Measurements from ENCODE around the gene PCDHA10.
A peak's percentile ranks its signal among the peaks of the same experiment; 100 is the strongest.
"Not testable (repeated sequence)": the region's sequence is repeated elsewhere in the genome, so short reads cannot be mapped to it uniquely, and the experiment has no call there.

The PCDHA10 gene, protein sequence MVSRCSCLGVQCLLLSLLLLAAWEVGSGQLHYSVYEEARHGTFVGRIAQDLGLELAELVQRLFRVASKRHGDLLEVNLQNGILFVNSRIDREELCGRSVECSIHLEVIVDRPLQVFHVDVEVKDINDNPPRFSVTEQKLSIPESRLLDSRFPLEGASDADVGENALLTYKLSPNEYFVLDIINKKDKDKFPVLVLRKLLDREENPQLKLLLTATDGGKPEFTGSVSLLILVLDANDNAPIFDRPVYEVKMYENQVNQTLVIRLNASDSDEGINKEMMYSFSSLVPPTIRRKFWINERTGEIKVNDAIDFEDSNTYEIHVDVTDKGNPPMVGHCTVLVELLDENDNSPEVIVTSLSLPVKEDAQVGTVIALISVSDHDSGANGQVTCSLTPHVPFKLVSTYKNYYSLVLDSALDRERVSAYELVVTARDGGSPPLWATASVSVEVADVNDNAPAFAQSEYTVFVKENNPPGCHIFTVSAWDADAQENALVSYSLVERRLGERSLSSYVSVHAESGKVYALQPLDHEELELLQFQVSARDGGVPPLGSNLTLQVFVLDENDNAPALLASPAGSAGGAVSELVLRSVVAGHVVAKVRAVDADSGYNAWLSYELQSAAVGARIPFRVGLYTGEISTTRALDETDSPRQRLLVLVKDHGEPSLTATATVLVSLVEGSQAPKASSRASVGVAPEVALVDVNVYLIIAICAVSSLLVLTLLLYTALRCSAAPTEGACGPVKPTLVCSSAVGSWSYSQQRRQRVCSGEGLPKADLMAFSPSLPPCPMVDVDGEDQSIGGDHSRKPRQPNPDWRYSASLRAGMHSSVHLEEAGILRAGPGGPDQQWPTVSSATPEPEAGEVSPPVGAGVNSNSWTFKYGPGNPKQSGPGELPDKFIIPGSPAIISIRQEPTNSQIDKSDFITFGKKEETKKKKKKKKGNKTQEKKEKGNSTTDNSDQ

DNA sequence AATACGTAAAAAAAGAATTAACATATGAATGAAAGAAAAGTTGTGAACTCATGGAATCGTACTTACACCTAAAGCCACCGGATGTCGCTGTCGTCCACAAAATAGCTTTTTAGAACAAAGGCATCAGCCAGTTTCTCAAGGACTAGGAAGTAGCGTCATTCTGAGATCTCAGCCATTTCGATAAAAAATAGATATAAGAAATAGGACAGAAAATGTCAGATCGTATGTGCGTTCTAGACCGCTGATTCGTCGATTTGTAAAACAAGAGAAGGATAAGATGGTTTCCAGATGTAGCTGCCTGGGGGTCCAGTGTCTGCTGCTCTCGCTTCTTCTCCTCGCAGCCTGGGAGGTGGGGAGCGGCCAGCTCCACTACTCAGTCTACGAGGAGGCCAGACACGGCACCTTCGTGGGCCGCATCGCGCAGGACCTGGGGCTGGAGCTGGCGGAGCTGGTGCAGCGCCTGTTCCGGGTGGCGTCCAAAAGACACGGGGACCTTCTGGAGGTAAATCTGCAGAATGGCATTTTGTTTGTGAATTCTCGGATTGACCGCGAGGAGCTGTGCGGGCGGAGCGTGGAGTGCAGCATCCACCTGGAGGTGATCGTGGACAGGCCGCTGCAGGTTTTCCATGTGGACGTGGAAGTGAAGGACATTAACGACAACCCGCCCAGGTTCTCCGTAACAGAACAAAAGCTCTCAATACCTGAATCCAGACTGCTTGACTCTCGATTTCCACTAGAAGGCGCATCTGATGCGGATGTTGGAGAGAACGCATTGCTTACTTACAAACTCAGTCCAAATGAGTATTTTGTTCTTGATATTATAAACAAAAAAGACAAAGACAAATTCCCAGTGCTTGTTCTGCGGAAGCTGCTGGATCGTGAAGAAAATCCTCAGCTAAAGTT lies at the start of gene PCDHA10:
TSS of gene PCDHA10 (plus strand) at position 126 of the 903 bp plus-strand sequence. CDS start at position 278, 152 bp downstream.
- Histone ChIP-seq H3K36me3 (ENCODE audit: control insufficient read depth in 2 of 2, insufficient read depth in 2 of 2, low read length in 2 of 2) (no peaks in the 10 kb centered on the region), H3K9me3 (ENCODE audit: control insufficient read depth in 2 of 2, low read length in 2 of 2) (peaks cover 0 to 5% of the 10 kb centered on the region in 2 donors), H3K27me3 (ENCODE audit: control insufficient read depth in 2 of 2, insufficient read depth in 2 of 2, low read length in 2 of 2) (no peaks in the 10 kb centered on the region), H3K9ac (ENCODE audit: low read depth in 1 of 2, low read length in 2 of 2) (no peak within 1 kb of the TSS), H3K4me1 (ENCODE audit: control insufficient read depth in 2 of 2, insufficient read depth in 2 of 2, low read length in 2 of 2) (no peaks in the 10 kb centered on the region), H3K4me3 (ENCODE audit: low read length in 2 of 2) (no peak within 1 kb of the TSS), H3K27ac (ENCODE audit: low read depth in 2 of 2, low read length in 2 of 2) (no peak within 1 kb of the TSS)

- Histone ChIP-seq H3K9me3 (ENCODE audit: control insufficient read depth in 2 of 2, low read length in 2 of 2) (peaks cover under 1 to 9% of the 10 kb centered on the region in 2 donors), H3K27me3 (ENCODE audit: control insufficient read depth in 2 of 2, insufficient read depth in 2 of 2, low read length in 2 of 2) (no peaks in the 10 kb centered on the region), H3K9ac (ENCODE audit: low read depth in 1 of 2, low read length in 2 of 2) (no peak within 1 kb of the TSS), H3K4me3 (ENCODE audit: low read length in 2 of 2) (peak within 1 kb of the TSS; percentile 43 to 65), H3K36me3 (ENCODE audit: control insufficient read depth in 2 of 2, insufficient read depth in 2 of 2, low read length in 2 of 2) (no peaks in the 10 kb centered on the region), H3K27ac (ENCODE audit: low read depth in 2 of 2, low read length in 2 of 2) (no peak within 1 kb of the TSS), H3K4me1 (ENCODE audit: control insufficient read depth in 2 of 2, insufficient read depth in 2 of 2, low read length in 2 of 2) (no peaks in the 10 kb centered on the region)
Observed at GRCh38 chr5:140806834-140807775, 48.6 kb upstream of the PCDHA10 start, which contains the start of gene PCDHA4. Gene PCDHA4, plus strand, starts transcription at chr5:140807068.

- H3K4me1 ChIP-seq (ENCODE audit: control insufficient read depth in 2 of 2, insufficient read depth in 2 of 2, low read length in 2 of 2); H3K27me3 ChIP-seq (ENCODE audit: control insufficient read depth in 2 of 2, insufficient read depth in 2 of 2, low read length in 2 of 2); H3K9me3 ChIP-seq (ENCODE audit: control insufficient read depth in 2 of 2, low read length in 2 of 2); H3K9ac ChIP-seq (ENCODE audit: low read depth in 1 of 2, low read length in 2 of 2); H3K36me3 ChIP-seq (ENCODE audit: control insufficient read depth in 2 of 2, insufficient read depth in 2 of 2, low read length in 2 of 2); H3K4me3 ChIP-seq (ENCODE audit: low read length in 2 of 2); H3K27ac ChIP-seq (ENCODE audit: low read depth in 2 of 2, low read length in 2 of 2): not testable (repeated sequence)
Observed at GRCh38 chr5:140808241-140808888, 47.3 kb upstream of the PCDHA10 start.

GRCh38 chr5:140808889-140809291 lies 46.8 kb upstream of the PCDHA10 start:
- Histone ChIP-seq H3K36me3 (ENCODE audit: control insufficient read depth in 2 of 2, insufficient read depth in 2 of 2, low read length in 2 of 2) (no peaks in the 10 kb centered on the region), H3K4me1 (ENCODE audit: control insufficient read depth in 2 of 2, insufficient read depth in 2 of 2, low read length in 2 of 2) (no peaks in the 10 kb centered on the region), H3K27ac (ENCODE audit: low read depth in 2 of 2, low read length in 2 of 2) (no peak overlapping the region), H3K9ac (ENCODE audit: low read depth in 1 of 2, low read length in 2 of 2) (no peak overlapping the region), H3K9me3 (ENCODE audit: control insufficient read depth in 2 of 2, low read length in 2 of 2) (peaks cover 0 to 7% of the 10 kb centered on the region in 2 donors), H3K4me3 (ENCODE audit: low read length in 2 of 2) (no peak overlapping the region), H3K27me3 (ENCODE audit: control insufficient read depth in 2 of 2, insufficient read depth in 2 of 2, low read length in 2 of 2) (no peaks in the 10 kb centered on the region)

GRCh38 chr5:140821375-140822280 lies 34.1 kb upstream of the PCDHA10 start, which contains the start of gene PCDHA5:
Gene PCDHA5, plus strand, starts transcription at chr5:140821613.
- H3K4me1 ChIP-seq (ENCODE audit: control insufficient read depth in 2 of 2, insufficient read depth in 2 of 2, low read length in 2 of 2) = no peaks in the 10 kb centered on the region
- no peak within 1 kb of the TSS for H3K27ac ChIP-seq (ENCODE audit: low read depth in 2 of 2, low read length in 2 of 2)
- no peaks in the 10 kb centered on the region for H3K27me3 ChIP-seq (ENCODE audit: control insufficient read depth in 2 of 2, insufficient read depth in 2 of 2, low read length in 2 of 2)
- H3K9me3 ChIP-seq (ENCODE audit: control insufficient read depth in 2 of 2, low read length in 2 of 2) = peaks cover 0 to 3% of the 10 kb centered on the region in 2 donors
- no peaks in the 10 kb centered on the region for H3K36me3 ChIP-seq (ENCODE audit: control insufficient read depth in 2 of 2, insufficient read depth in 2 of 2, low read length in 2 of 2)
- H3K4me3 ChIP-seq (ENCODE audit: low read length in 2 of 2) = no peak within 1 kb of the TSS
- H3K9ac ChIP-seq (ENCODE audit: low read depth in 1 of 2, low read length in 2 of 2) = no peak within 1 kb of the TSS

- peaks cover 0 to 3% of the 10 kb centered on the region in 2 donors for H3K9me3 ChIP-seq (ENCODE audit: control insufficient read depth in 2 of 2, low read length in 2 of 2)
- H3K4me1 ChIP-seq (ENCODE audit: control insufficient read depth in 2 of 2, insufficient read depth in 2 of 2, low read length in 2 of 2) = no peaks in the 10 kb centered on the region
- no peak overlapping the region for H3K4me3 ChIP-seq (ENCODE audit: low read length in 2 of 2)
- no peak overlapping the region for H3K27ac ChIP-seq (ENCODE audit: low read depth in 2 of 2, low read length in 2 of 2)
- no peaks in the 10 kb centered on the region for H3K27me3 ChIP-seq (ENCODE audit: control insufficient read depth in 2 of 2, insufficient read depth in 2 of 2, low read length in 2 of 2)
- no peak overlapping the region for H3K9ac ChIP-seq (ENCODE audit: low read depth in 1 of 2, low read length in 2 of 2)
- H3K36me3 ChIP-seq (ENCODE audit: control insufficient read depth in 2 of 2, insufficient read depth in 2 of 2, low read length in 2 of 2) = no peaks in the 10 kb centered on the region
Observed at GRCh38 chr5:140822281-140822629, 33.4 kb upstream of the PCDHA10 start.

DNA sequence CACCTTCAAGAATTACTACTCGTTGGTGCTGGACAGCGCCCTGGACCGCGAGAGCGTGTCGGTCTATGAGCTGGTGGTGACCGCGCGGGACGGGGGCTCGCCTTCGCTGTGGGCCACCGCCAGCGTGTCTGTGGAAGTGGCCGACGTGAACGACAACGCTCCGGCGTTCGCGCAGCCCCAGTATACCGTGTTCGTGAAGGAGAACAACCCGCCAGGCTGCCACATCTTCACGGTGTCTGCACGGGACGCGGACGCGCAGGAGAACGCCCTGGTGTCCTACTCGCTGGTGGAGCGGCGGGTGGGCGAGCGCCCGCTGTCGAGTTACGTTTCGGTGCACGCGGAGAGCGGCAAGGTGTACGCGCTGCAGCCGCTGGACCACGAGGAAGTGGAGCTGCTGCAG lies 32.7 kb upstream of the PCDHA10 start:
- H3K27me3 ChIP-seq (ENCODE audit: control insufficient read depth in 2 of 2, insufficient read depth in 2 of 2, low read length in 2 of 2); H3K27ac ChIP-seq (ENCODE audit: low read depth in 2 of 2, low read length in 2 of 2); H3K4me1 ChIP-seq (ENCODE audit: control insufficient read depth in 2 of 2, insufficient read depth in 2 of 2, low read length in 2 of 2); H3K4me3 ChIP-seq (ENCODE audit: low read length in 2 of 2); H3K36me3 ChIP-seq (ENCODE audit: control insufficient read depth in 2 of 2, insufficient read depth in 2 of 2, low read length in 2 of 2); H3K9ac ChIP-seq (ENCODE audit: low read depth in 1 of 2, low read length in 2 of 2); H3K9me3 ChIP-seq (ENCODE audit: control insufficient read depth in 2 of 2, low read length in 2 of 2): not testable (repeated sequence)

DNA sequence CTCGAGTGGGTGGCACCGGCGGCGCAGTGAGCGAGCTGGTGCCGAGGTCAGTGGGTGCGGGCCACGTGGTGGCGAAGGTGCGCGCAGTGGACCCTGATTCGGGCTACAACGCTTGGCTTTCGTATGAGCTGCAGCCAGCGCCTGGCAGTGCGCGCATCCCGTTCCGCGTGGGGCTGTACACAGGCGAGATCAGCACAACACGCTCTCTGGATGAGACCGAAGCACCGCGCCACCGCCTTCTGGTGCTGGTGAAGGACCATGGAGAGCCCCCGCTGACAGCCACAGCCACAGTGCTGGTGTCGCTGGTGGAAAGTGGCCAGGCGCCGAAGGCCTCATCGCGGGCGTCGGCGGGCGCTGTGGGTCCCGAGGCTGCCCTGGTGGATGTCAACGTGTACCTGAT lies 32.2 kb upstream of the PCDHA10 start:
- Histone ChIP-seq H3K4me3 (ENCODE audit: low read length in 2 of 2) (no peak overlapping the region), H3K36me3 (ENCODE audit: control insufficient read depth in 2 of 2, insufficient read depth in 2 of 2, low read length in 2 of 2) (no peaks in the 10 kb centered on the region), H3K4me1 (ENCODE audit: control insufficient read depth in 2 of 2, insufficient read depth in 2 of 2, low read length in 2 of 2) (no peaks in the 10 kb centered on the region), H3K9me3 (ENCODE audit: control insufficient read depth in 2 of 2, low read length in 2 of 2) (peaks cover 5% of the 10 kb centered on the region in 2 donors), H3K27me3 (ENCODE audit: control insufficient read depth in 2 of 2, insufficient read depth in 2 of 2, low read length in 2 of 2) (no peaks in the 10 kb centered on the region), H3K27ac (ENCODE audit: low read depth in 2 of 2, low read length in 2 of 2) (no peak overlapping the region), H3K9ac (ENCODE audit: low read depth in 1 of 2, low read length in 2 of 2) (no peak overlapping the region)
